CD4-positive, alpha-beta T cell (primary cell): ENCODE results near the gene YPEL2. TPM values are rescaled to one million over a fixed set of nuclear protein-coding genes. Genes with fewer than 3 reads are reported as not detected.

Experiments used
- ATAC-seq: fragments of 200-7000 bp; cut with Tn5 transposase; one replicate; pipeline ENCODE4 v1.10.0; 2022; ENCODE audit warnings: mild to moderate bottlenecking; ENCODE audit not compliant: poor library complexity
- CTCF ChIA-PET: fragments of 350-600 bp; sonication (Branson Sonifier 250); formaldehyde crosslinking; loops from one replicate; lab custom pipeline; 2021; ENCODE audit warnings: antibody characterized with exemption, inconsistent platforms; lab: Charles Lee
- POLR2A ChIA-PET: fragments of 350-600 bp; sonication (Branson Sonifier 250); formaldehyde crosslinking; loops from one replicate; lab custom pipeline; 2021; ENCODE audit warnings: antibody characterized with exemption, inconsistent platforms; lab: Charles Lee
- DNase-seq, 14 experiments: peaks; one replicate each; pipeline ENCODE4 v3.0.0-alpha.2; 2013 to 2020; ENCODE audit warnings: mixed read lengths in 2 of 14
- H3K27ac ChIP-seq, 2 donors: one replicate each; pipeline versions ENCODE4 v1.5.1 to v1.7.0; 2013; ENCODE audit warnings: low read length in 2 of 2, low read depth in 1 of 2, mild to moderate bottlenecking in 1 of 2
- H3K27me3 ChIP-seq, 2 experiments: 1 replicate in 1 of 2; 2 replicates in 1 of 2; pipeline versions ENCODE4 v1.6.1 to v1.7.0; 2013; ENCODE audit warnings: low read length in 2 of 2, control low read depth in 1 of 2, mild to moderate bottlenecking in 1 of 2, moderate library complexity in 1 of 2; ENCODE audit not compliant: insufficient read depth in 2 of 2, control insufficient read depth in 1 of 2
- H3K36me3 ChIP-seq: one replicate; pipeline ENCODE4 v1.6.1; 2013; ENCODE audit warnings: low read length, control low read depth; ENCODE audit not compliant: insufficient read depth
- H3K4me1 ChIP-seq: one replicate; pipeline ENCODE4 v1.6.1; 2013; ENCODE audit warnings: low read length, control low read depth; ENCODE audit not compliant: insufficient read depth
- H3K4me3 ChIP-seq: one replicate; pipeline ENCODE4 v1.5.1; 2013; ENCODE audit warnings: mild to moderate bottlenecking, low read length, moderate library complexity
- H3K9me3 ChIP-seq, 2 experiments: 1 replicate in 1 of 2; 2 replicates in 1 of 2; pipeline versions ENCODE4 v1.6.1 to v1.7.0; 2013; ENCODE audit warnings: low read length in 2 of 2, mild to moderate bottlenecking in 2 of 2, control low read depth in 1 of 2, moderate library complexity in 1 of 2; ENCODE audit not compliant: control insufficient read depth in 1 of 2, insufficient read depth in 1 of 2
- H3K27ac Mint-ChIP-seq: one replicate; pipeline ENCODE4 v1.8.0; 2020; ENCODE audit warnings: mixed read lengths
- H3K27me3 Mint-ChIP-seq: one replicate; pipeline ENCODE4 v1.8.0; 2021; ENCODE audit warnings: mixed read lengths
- H3K36me3 Mint-ChIP-seq: one replicate; pipeline ENCODE4 v1.8.0; 2021; ENCODE audit warnings: low read depth, mixed read lengths
- H3K4me1 Mint-ChIP-seq: one replicate; pipeline ENCODE4 v1.8.0; 2021; ENCODE audit warnings: low read depth, mixed read lengths
- H3K4me3 Mint-ChIP-seq: one replicate; pipeline ENCODE4 v1.8.0; 2020; ENCODE audit warnings: mild to moderate bottlenecking, mixed read lengths
- H3K9me3 Mint-ChIP-seq: one replicate; pipeline ENCODE4 v1.8.0; 2020; ENCODE audit warnings: mixed read lengths
- CTCF ChIP-seq: fragments of 200-600 bp; IDR thresholded peaks from one replicate; pipeline ENCODE4 v1.8.0; 2022; ENCODE audit warnings: antibody characterized with exemption, mild to moderate bottlenecking
- intact Hi-C, 2 experiments: fragments of 100-400 bp; cut with DNase I in 1 of 2; cut with micrococcal nuclease in 1 of 2; formaldehyde crosslinking; loops; one replicate each; pipeline versions ENCODE4 v1.15.1 to v1.9.0; 2023 to 2025; cut with DNase I, micrococcal nuclease
- polyA plus RNA-seq, 2 donors: library from polyadenylated mRNA; unstranded; fragments of 120-200 nt; gene quantifications; one replicate each; pipeline ENCODE4 v1.2.1, GENCODE V29; 2013
- total RNA-seq, 174 experiments: library from RNA in 2 of 174; stranded (reverse) in 2 of 174; gene quantifications; one replicate each; pipeline ENCODE4 v1.2.3 and lab custom pipeline; 2021 to 2026

The YPEL2 gene
- total RNA-seq (10 to 100 TPM; 69.1 to 71.6 TPM), total RNA-seq (lab: John Stamatoyannopoulos, UW) (2.7 to 216 (median 84.4) reads per million in 172 experiments)
- polyA plus RNA-seq (2013, experiment 1 of 2): 18.4 TPM
- polyA plus RNA-seq (2013, experiment 2 of 2): 23.9 TPM

- H3K27me3 Mint-ChIP-seq: no peaks in the 10 kb centered on the region
- no peaks in the 10 kb centered on the region for H3K27me3 ChIP-seq
- intact Hi-C loops: loop anchor here in 1 of 2 experiments (5.0 kb wide), 1 partner anchor 36 kb away; no protein-coding TSS in a partner anchor
- POLR2A ChIA-PET: interaction anchor here (1.2 to 3.1 kb wide), 6 partner anchors 29 to 110 kb away, joined by 3 to 43 read pairs (median 8); no protein-coding TSS in a partner anchor
- no peaks in the 10 kb centered on the region for H3K36me3 ChIP-seq
- peak within 1 kb of the TSS; percentile 35 to 49 for H3K27ac ChIP-seq
- peak within 1 kb of the TSS; percentile 92 for H3K4me3 ChIP-seq
- H3K27ac Mint-ChIP-seq: peak within 1 kb of the TSS; percentile 91
- H3K36me3 Mint-ChIP-seq: peaks cover 9% of the 10 kb centered on the region
- ATAC-seq (peak; percentile 83), DNase-seq (peak; percentile 78 to 94 (median 88))
- no peaks in the 10 kb centered on the region for H3K9me3 Mint-ChIP-seq
- peak within 1 kb of the TSS; percentile 96 for H3K4me3 Mint-ChIP-seq
- H3K9me3 ChIP-seq: no peaks in the 10 kb centered on the region
- TF ChIP-seq CTCF: no peak
- CTCF ChIA-PET: no interaction called here
- H3K4me1 ChIP-seq: peaks cover 72% of the 10 kb centered on the region
- H3K4me1 Mint-ChIP-seq: peaks cover 83% of the 10 kb centered on the region
Measured at GRCh38 chr17:59331129-59331928, at the start of gene YPEL2. Gene YPEL2, plus strand, starts transcription at chr17:59331655. Its CDS starts 21,755 bp downstream, at chr17:59353410.

- DNase-seq: no peak
- H3K27me3 Mint-ChIP-seq: no peaks in the 10 kb centered on the region
- ChIA-PET POLR2A (no interaction called here), CTCF (no interaction called here)
- no peak overlapping the region for H3K27ac Mint-ChIP-seq
- TF ChIP-seq CTCF: no peak
- H3K4me1 ChIP-seq: no peaks in the 10 kb centered on the region
- no peaks in the 10 kb centered on the region for H3K4me1 Mint-ChIP-seq
- no peak overlapping the region for H3K27ac ChIP-seq
- no peaks in the 10 kb centered on the region for H3K36me3 ChIP-seq
- no peak overlapping the region for H3K4me3 ChIP-seq
- no peak overlapping the region for H3K4me3 Mint-ChIP-seq
- H3K27me3 ChIP-seq: no peaks in the 10 kb centered on the region
- no peaks in the 10 kb centered on the region for H3K9me3 Mint-ChIP-seq
- no peak for ATAC-seq
- intact Hi-C loops: no loop called here
- H3K36me3 Mint-ChIP-seq: no peaks in the 10 kb centered on the region
- H3K9me3 ChIP-seq: no peaks in the 10 kb centered on the region
Measured at GRCh38 chr17:59284317-59284716, 47.1 kb upstream of the YPEL2 start.

GRCh38 chr17:59287452-59287851 is 44.0 kb upstream of the YPEL2 start:
- Histone ChIP-seq H3K27ac (no peak overlapping the region), H3K4me3 (no peak overlapping the region), H3K9me3 (no peaks in the 10 kb centered on the region), H3K36me3 (no peaks in the 10 kb centered on the region), H3K4me1 (no peaks in the 10 kb centered on the region), H3K27me3 (no peaks in the 10 kb centered on the region)
- Mint-ChIP-seq H3K9me3 (no peaks in the 10 kb centered on the region), H3K4me3 (no peak overlapping the region), H3K4me1 (no peaks in the 10 kb centered on the region), H3K27ac (no peak overlapping the region), H3K27me3 (no peaks in the 10 kb centered on the region), H3K36me3 (no peaks in the 10 kb centered on the region)
- peak in 3 of 14 experiments; percentile 10 to 50 (median 32) for DNase-seq
- no peak for TF ChIP-seq CTCF
- ATAC-seq: no peak
- CTCF ChIA-PET: no interaction called here
- intact Hi-C loops: no loop called here
- POLR2A ChIA-PET: no interaction called here
